Measurements from ENCODE around the gene HLCS.

Gene HLCS

DNA sequence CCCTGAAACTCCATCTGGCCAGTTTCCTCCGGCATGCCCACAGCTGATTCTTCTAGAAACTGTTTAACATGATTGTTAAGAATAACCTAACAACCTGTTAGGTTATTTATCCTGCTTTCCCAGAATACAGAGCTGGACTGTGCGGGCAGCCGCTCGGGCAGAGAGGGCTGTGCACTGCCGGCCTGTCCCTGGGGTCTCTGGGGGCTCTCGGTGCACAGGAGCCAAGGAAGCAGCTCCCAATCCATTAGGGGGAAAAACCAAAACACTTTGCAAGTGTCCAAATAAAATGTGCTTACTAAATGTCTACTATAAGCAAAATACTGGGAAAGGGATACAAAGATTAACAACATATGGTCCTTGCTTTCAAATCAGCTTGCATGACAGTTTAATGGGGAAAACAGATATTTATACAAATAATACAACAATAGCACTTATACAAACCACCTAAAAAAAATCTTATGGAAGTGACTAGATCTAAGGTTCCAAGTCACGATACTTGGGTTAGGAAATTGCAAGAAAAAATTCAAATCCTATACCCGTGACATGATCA, 50.7 kb downstream of the HLCS start:
- DNase-seq (ENCODE audit: low read depth in 2 of 2) = no peak

DNA sequence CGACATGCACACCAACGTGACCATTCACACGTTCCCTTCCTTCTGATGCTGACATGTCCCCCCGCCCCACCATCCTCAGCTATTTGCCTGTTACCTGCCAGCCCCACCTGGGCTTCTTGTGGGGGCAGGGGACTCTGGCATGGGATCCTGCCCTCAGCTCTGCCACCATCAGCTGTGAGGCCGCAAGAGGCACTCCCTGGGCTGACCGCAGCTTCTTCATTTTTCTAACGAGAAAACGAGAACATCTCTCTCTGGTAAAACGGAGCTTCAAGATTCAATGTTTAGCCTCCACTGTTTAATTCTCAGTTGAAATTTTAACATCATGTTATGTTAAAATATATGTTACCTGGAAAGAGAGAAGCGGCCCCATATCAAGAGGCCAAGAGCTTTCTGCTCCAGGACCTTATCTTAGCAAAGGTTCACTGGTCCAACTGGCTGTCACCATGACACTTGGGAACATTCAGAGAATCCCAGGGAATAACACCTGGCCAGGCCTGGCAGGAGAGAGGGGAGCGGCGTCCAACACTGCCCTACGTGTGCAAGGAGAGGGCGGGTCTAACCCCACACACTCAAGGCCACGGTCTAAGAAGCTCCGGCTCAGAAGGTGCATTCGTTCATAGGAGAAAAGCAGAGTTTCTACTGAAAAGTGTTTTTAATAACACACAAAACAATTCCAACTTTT, 51.3 kb downstream of the HLCS start:
- DNase-seq (ENCODE audit: low read depth in 2 of 2) = no peak

DNA sequence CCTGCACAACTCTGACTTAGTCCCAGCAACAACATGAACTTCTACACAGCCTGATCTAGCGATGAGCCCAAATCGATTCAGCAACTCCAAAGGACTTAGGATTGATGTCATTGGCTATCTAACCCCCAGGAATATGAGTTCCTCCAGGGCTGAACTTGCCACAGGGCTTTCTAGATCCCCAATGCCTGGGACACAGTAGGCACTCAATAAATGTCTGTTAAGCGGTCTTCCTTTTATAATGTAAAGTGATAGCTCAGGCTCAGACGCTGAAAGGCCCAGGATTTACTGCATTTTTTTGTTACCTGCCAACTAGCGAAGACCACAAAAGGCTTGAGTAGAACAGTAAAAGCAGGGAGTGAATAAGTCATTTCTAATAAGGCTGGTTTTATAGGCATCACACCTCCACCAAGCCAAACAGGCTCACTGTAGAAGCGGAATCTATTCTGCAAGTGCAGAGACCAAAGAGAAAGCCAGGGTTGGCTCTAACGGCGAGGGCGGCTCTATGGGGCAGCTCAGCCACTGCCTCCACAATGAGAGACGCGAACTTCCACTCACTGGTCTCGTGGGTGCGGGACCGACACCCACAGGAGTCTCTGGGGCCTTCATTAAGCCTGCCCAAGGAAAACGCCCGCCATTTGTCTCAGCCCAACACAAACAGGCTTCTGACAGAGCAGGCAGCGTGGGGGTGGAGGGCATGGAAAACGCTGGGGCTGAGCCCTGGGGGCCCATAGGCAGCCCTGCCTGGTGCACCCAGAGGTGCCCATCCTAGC, 52.0 kb downstream of the HLCS start:
- no peak for DNase-seq (ENCODE audit: low read depth in 2 of 2)

DNA sequence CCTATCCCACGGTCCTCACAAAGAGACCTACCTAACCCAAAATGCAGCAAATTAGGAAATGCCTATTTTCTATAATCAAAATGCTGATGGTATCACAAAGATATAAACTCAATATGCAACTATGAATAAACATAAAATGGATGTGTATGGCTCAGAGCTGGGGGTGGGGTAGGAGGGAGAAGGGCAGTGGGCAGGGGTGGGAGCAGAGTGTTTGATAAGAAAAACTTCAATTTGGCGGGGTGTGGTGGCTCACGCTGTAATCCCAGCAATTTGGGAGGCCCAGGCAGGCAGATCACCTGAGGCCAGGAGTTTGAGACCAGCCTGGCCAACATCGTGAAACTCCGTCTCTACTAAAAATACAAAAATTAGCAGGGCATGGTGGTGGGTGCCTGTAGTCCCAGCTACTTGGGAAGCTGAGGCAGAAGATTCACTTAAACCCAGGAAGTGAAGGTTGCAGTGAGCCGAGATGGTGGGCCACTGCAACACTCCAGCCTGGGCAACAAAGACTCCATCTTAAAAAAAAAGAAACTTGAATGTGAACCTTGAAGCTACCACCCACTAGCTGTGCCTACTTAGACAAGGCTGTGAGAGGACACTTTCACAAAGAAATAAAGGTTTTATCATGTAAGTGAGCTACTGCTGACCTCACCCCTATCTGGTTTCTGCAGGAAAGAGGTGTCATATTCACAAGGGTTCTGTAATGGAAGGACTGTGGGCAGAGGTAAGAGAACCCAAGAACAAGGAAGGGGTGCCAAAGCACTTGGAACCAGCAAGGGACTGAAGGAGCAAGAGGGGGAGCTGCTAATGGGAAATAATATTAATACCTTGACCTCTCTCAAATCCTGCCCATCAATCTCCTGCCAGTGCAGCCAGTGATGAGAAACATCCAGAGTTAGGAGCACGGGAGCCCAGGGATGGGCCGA, 53.0 kb downstream of the HLCS start:
- DNase-seq (ENCODE audit: low read depth in 2 of 2) = no peak

GRCh38 chr21:36910581-36911307, 55.7 kb downstream of the HLCS start:
- no peak for DNase-seq (ENCODE audit: low read depth in 2 of 2)

DNA sequence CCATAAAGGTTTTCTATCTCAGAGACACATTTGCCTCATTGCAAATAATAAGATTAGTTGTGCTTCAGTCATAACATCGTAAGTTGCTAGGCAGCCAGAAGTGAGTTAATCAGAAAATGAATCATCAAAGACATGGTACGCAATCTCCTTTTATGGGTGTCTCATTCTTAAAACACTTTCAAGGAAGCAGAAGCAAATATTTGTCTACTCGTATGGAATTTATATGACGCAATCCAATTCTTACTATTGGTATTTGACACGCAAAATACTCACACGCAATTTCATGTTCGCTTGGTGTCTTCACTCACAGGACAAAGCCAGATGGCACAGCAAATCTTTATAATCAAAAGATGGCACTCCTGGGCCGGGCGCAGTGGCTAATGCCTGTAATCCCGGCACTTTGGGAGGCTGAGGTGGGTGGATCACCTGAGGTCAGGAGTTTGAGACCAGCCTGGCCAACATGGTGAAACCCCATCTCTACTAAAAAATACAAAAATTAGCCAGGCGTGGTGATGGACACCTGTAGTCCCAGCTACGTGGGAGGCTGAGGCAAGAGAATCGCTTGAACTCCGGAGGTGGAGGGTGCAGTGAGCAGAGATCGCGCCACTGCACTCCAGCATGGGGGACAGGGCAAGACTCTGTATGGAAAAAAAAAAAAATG, 56.4 kb downstream of the HLCS start:
- no peak for DNase-seq (ENCODE audit: low read depth in 2 of 2)

DNA sequence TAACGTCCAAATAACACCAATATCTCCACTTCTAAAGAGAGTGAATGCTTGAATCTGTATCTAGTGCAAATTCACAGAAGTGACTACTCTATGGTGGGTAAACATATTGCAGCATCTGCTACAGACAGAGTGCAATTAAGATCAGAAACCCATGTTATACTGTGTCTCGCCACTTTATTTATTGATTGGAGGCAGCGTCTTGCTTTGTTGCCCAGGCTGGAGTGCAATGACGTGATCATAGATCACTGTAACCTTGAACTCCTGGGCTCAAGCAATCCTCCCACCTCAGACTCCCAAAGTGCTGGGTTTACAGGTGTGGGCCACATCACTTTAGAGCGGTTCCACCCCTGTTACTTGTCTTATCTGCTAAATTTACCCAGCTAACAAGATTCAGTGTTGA, 57.0 kb downstream of the HLCS start:
- no peak for DNase-seq (ENCODE audit: low read depth in 2 of 2)

GRCh38 chr21:36908260-36908908, 58.1 kb downstream of the HLCS start:
- no peak for DNase-seq (ENCODE audit: low read depth in 2 of 2)

DNA sequence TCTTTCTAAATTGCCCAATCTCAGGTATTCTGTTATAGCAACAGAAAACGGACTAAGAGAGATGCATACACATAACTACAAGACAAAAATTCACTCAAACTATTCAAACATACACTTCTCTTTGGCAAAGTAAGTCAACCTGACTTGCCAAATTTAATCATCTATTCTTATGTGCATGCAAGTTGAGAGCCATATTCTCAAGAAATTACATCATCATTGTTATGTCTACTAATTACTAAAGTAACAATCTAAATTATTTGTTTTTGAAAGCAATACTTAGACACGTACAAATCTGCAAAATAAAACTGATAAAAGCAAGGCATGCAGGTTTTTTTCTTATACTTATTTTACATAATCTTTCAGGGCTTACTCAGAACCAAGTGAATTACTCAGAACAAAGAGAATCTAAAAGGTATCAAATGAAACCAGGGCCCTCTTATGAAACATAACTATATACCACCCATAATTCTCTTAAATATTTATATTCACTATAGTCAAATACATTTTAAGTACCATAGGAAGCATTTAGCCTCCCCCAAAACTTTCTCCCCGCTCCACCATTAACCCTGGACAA, 62.3 kb downstream of the HLCS start:
- no peak for DNase-seq (ENCODE audit: low read depth in 2 of 2)

- no peak for DNase-seq (ENCODE audit: low read depth in 2 of 2)
Observed at GRCh38 chr21:36902793-36903192, 63.7 kb downstream of the HLCS start.

- no peak for DNase-seq (ENCODE audit: low read depth in 2 of 2)
Observed at GRCh38 chr21:36902331-36902730, 64.1 kb downstream of the HLCS start.

GRCh38 chr21:36901575-36901974, 64.9 kb downstream of the HLCS start:
- DNase-seq (ENCODE audit: low read depth in 2 of 2) = no peak

DNA sequence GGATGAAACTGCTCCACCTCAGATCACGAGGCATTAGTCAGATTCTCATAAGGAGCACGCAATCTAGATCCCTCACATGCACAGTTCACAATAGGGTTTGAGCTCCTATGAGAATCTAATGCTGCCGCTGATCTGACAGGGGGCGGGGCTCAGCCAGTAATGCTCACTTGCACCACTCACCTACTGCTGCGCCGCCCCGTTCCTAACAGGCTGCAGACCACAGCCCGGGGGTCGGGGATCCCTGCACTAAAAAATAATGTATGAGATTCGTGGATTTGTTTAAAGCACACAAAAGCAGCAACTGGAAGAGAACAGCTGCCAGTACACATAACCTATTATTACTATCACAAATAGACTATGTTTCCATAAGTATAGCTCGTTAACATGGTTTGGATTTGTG, 72.9 kb downstream of the HLCS start:
- DNase-seq (ENCODE audit: low read depth in 2 of 2) = no peak

DNA sequence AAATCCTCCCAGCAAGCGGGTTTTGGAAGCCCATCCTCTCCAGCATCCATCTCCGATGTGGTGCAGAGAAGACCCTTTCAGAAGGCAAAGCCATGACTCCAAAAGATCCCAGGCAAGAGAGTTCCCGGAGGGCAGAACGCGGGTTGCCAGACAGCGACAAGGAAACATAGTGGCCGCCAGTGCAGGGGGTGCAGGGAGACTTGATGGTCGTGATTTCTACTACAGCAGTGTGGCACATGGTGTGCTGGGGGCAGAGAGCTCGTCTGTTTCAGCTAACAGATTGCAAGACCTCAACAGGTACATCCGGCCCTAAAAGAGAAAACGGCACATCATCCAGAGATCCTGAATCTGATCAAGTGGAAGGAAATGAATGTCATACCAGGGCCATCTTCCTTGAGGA, 74.3 kb downstream of the HLCS start:
- no peak for DNase-seq (ENCODE audit: low read depth in 2 of 2)

GRCh38 chr21:36891692-36892091, 74.8 kb downstream of the HLCS start:
- DNase-seq (ENCODE audit: low read depth in 2 of 2) = no peak

DNA sequence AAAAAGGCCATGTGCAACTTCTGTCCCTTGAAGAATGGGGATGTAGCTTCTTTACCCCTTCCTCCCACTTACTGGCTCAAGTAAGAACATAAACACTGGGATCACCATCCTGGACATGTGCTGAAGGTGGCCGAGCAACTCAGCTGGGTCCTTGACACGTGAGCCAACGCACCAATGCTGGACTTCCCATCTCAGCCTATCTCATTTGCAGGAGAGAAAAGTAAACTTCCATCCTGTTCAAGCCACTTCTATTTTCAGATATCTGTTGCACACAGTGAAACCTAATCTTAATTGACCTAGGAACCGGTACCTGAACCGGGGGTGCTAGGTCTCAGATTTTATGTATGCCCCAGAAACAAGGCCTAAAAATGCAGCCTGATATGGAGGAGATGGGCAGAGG, 75.3 kb downstream of the HLCS start:
- DNase-seq (ENCODE audit: low read depth in 2 of 2) = no peak

- DNase-seq (ENCODE audit: low read depth in 2 of 2) = no peak
Observed at GRCh38 chr21:36890086-36890485, 76.4 kb downstream of the HLCS start.

DNA sequence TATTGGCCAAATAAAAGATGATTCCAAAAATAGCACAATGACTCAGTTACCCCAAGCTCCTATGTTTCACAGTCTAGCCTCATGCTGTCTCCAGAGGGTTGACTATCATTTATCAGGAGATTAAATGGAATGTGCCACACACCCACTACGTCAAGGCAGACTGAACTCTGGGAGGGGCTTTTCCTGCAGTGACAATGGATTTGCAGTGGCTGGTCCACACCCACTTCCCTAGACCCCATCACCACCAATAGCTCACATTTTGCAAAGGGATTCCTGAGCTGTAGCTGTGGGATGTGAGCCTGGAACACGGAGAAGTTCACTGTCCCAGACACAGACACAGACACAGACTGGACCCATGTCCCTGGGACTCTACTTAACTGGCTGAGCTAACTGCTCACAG, 77.1 kb downstream of the HLCS start:
- no peak for DNase-seq (ENCODE audit: low read depth in 2 of 2)

- no peak for DNase-seq (ENCODE audit: low read depth in 2 of 2)
Observed at GRCh38 chr21:36888466-36888865, 78.0 kb downstream of the HLCS start.

DNA sequence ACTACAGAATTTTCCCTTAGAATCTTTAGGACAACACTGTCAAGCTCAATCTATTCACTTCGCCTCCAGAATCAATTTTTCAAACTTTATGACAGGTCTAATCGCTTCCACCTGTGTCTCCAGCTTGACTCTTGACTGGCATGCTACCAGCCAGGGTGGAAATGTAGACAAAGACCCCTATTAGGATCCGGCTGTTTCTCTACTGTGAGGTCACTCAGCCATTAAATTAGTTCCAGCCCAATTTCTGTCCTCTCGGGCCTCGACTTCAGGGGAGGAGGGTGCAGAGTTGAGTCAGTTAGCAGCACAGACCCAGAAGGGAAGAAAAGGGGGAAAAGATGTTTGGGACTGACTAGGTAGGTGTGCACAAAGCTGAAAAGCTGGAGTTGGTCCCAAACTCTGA, 78.5 kb downstream of the HLCS start:
- no peak for DNase-seq (ENCODE audit: low read depth in 2 of 2)
